NCI-H2107 treated with DMSO at 0.1 percent for 48 hours (cell line): ENCODE results near the gene SPACA1.

ENCODE experiments used
- DNase-seq: peaks from one replicate; lab custom pipeline; 2025; ENCODE audit not compliant: unreplicated experiment; lab: John Stamatoyannopoulos, UW

Gene SPACA1

DNA sequence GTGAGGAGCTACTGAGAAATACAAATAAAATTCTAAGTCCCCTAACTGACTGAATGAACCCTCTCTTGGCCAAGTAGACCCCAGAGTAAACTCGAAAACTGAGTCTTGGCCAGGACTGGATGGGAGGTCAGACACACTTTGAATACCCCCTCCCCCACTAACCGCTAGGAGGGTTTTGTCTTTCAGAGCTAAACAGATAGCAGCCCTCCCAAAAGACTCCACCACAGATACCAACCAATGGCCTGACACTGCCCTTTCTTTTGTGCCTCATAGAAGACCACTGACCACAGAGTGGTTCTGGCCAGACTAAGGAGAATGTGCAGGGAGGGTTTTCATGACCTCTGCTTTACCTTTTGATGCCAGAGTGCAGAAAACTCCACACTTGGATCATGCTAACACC lies 42.1 kb downstream of the SPACA1 start:
- no peak for DNase-seq

DNA sequence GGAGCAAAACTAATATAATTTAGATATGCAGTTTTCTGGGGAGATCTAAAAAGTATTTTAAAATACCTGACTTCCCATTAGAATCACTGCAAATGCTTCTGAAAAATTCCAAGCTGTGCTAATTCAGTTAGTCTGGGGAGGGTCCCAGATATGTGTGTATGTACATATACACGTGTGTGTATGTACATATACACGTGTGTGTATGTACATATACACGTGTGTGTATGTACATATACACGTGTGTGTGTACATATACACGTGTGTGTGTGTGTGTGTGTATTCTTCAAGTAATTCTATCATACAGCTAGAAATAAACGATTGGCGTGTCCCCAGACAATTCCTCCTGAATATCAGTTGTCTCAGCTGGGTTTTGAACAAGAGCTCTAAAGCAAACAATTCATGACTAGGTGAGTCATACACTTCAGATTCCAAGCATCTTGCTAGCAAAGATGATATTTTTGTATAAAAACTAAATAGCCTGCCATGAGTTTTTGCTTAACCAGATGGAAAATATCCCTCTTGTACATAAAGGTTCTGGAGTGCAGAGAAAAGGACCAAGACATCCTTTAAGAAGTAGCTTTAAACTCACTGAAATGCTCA lies 58.2 kb downstream of the SPACA1 start:
- peak; percentile 1 for DNase-seq

DNA sequence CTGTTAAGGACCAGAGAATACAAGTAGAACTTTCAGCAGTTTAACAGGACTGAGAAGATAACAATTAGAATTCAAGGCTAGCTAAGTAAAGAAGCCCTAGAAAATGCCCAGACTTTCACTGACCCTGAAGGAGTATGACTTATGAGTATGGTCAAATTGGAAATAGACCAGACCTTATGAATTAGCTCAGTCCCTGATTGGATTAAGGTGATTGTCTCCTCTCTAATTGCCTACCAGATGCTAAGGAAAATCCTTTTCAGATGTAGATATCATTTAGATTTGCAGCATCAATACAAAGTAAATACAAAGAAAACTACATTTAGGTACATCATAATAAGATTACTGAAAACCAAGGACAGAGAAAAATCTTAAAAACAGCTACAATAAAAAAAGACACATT lies 59.6 kb downstream of the SPACA1 start:
- no peak for DNase-seq

DNA sequence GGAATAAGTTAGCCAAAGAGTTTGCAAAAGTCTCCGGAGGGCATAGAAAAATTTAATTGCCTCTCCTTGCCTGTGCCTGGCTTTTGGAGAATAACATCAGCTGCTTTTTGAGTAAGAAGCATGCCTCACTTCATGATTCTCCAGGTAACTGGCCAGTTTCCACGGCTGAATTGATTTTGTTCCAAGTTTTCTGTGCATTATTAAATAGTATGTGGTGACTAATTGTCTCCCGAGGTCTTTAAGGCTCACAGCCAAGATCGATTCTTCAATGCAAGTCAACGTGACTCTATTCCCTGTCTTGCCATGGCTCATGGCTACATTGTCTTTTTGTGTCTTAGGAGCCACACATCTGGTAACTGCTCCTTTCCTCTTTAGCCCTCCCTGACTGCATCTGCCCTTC lies 64.3 kb downstream of the SPACA1 start:
- peak; percentile 10 for DNase-seq

DNA sequence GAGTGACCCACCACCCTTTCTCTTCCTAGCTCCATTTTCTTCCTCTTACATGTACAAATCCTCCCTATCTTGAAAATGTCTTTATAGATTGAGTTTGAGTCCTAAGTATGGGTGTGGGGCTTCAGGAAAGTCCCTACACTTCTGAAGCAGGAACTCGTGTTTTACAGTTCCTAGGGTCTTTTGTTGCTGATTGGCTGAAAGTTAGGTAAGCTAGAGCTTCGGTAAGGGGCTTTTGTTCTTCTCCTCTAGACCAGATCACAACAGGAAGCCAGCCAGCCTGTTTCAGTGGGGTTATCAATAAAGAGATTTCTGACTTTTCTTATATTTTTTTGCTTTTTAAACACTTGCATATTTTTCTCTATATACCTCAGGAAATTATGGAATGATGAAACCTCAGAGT lies 67.2 kb downstream of the SPACA1 start:
- DNase-seq: no peak

DNA sequence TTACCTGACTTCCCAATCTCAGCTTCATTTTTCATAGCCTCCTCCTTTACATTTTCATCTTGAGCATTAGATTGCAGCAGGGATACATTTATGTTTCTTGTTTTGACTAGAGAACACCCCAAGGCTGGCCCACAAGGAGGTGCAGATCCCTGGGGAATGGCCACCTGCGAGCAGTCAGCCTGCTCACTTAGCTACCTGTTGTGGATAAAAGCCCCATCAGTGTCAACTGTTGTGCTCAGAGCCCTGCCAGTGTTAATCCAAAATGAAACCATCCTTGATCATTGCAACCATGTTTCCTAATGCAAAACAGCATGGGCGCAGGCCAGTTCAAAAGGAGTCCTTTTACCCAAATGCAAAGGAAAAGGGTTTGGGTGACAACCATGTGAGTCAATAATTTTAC lies 67.7 kb downstream of the SPACA1 start:
- DNase-seq: peak; percentile 4

DNA sequence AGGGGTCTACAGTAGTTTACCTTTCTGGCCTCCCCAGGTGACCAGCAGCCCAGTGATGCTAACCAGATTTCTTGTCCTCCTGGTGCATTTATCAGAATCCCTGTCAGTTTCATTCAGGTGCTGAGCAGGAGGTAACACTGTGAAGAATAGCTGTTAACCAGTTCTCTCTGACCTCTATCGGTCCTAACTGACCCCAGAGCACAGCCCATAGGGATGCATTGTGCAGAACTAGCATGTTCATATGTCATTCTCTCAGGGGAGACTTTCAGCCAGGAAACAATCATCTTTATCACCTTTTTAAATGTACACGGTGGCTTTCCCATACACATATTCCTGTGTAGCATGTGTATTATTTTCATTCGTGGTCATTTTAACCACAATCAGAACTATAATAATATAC lies 68.6 kb downstream of the SPACA1 start:
- DNase-seq: no peak
